Ovary (tissue), 9 donors: ENCODE data around the gene AHCY. TPM values are rescaled to one million over a fixed set of nuclear protein-coding genes. Genes with fewer than 3 reads are reported as not detected.
"Not testable (repeated sequence)": the region's sequence is repeated elsewhere in the genome, so short reads cannot be mapped to it uniquely, and the experiment has no call there.

Experiments
- DNase-seq, 5 donors: peaks; one replicate each; pipeline ENCODE4 v3.0.0-alpha.2; 2019 to 2020
- H3K27ac ChIP-seq, 2 donors: fragments of 200-600 bp; one replicate each; pipeline versions ENCODE4 v1.5.1 to v1.8.0; 2019 to 2022
- H3K27me3 ChIP-seq: fragments of 200-600 bp; one replicate; pipeline ENCODE4 v1.8.0; 2022
- H3K36me3 ChIP-seq: fragments of 200-600 bp; sonication (generic); one replicate; pipeline ENCODE4 v1.5.1; 2019
- H3K4me1 ChIP-seq: one replicate; pipeline ENCODE4 v1.8.1; 2013; ENCODE audit warnings: mild to moderate bottlenecking, moderate library complexity; ENCODE audit not compliant: insufficient read depth
- H3K4me3 ChIP-seq: fragments of 200-600 bp; sonication (generic); one replicate; pipeline ENCODE4 v1.5.1; 2017
- H3K9me3 ChIP-seq, 2 donors: fragments of 200-600 bp in 1 of 2; sonication (generic) in 1 of 2; one replicate each; pipeline versions ENCODE4 v1.5.1 to v1.8.1; 2013 to 2019; ENCODE audit warnings: mild to moderate bottlenecking in 1 of 2, moderate library complexity in 1 of 2
- CTCF ChIP-seq, 3 donors: fragments of 450-650 bp in 2 of 3; fragments of 200-600 bp in 1 of 3; IDR thresholded peaks; one replicate each; pipeline versions ENCODE4 v1.5.1 to v1.8.0; 2016 to 2022; ENCODE audit warnings: antibody characterized with exemption in 3 of 3, mild to moderate bottlenecking in 1 of 3
- EP300 ChIP-seq: sonication (generic); formaldehyde crosslinking; IDR thresholded peaks from one replicate; pipeline ENCODE4 v1.6.1; 2017; ENCODE audit warnings: antibody characterized with exemption
- POLR2A ChIP-seq: fragments of 450-650 bp; IDR thresholded peaks from one replicate; pipeline ENCODE4 v1.6.1; 2017; ENCODE audit warnings: antibody characterized with exemption, mild to moderate bottlenecking, moderate library complexity
- WGBS, 3 donors: extraction: QIAGEN DNeasy Blood & Tissue Kit in 1 of 3; methylation state at CpG; one replicate each; pipeline versions ENCODE4 v1.1.5 to v1.1.7; 2013 to 2017; 5-methylcytosine and 5-hydroxymethylcytosine counted together
- intact Hi-C, 4 donors: fragments of 100-400 bp; cut with DNase I; formaldehyde crosslinking; loops; one replicate each; pipeline versions ENCODE4 v1.11.0 to v1.15.1; 2022 to 2023
- polyA plus RNA-seq, 2 donors: library from polyadenylated mRNA; stranded (reverse); fragments of 200-250 nt in 1 of 2; fragments of 350-450 nt in 1 of 2; fragmentation: Illumina TruSeq in 1 of 2; extraction: RNeasy Lipid Tissue Mini Kit (QIAGEN cat#74804) in 1 of 2; gene quantifications; one replicate each; pipeline ENCODE4 v1.2.3, GENCODE V29; 2013 to 2014
- total RNA-seq, 7 donors: library from RNA; depleted of rRNA in 2 of 7; stranded (reverse); fragments of >200 nt in 2 of 7; fragmentation: NEBNext Ultra II Directional in 3 of 7; extraction: Animal tissue kit (Norgen Biotek cat#: 25700) in 3 of 7; gene quantifications; one replicate each; pipeline versions ENCODE4 v1.1.0 to v1.2.4, GENCODE V29; 2016 to 2023
- donor health status: DM: no; HTN: no; CAD: no; lungs with moderate emphysema.
- donor health status: DM: no; HTN: no; CAD: no.
- donor health status: Bipolar disorder and iron deficiency.
- donor health status: DM: yes; HTN: yes; CAD: no.
- donor health status: DM: no; HTN: no; CAD: no.
- donor health status: DM: yes; HTN: yes; CAD: no.

The AHCY gene
- total and polyA plus RNA-seq, 9 donors, result 97.7 to 190 (median 139) TPM

DNA sequence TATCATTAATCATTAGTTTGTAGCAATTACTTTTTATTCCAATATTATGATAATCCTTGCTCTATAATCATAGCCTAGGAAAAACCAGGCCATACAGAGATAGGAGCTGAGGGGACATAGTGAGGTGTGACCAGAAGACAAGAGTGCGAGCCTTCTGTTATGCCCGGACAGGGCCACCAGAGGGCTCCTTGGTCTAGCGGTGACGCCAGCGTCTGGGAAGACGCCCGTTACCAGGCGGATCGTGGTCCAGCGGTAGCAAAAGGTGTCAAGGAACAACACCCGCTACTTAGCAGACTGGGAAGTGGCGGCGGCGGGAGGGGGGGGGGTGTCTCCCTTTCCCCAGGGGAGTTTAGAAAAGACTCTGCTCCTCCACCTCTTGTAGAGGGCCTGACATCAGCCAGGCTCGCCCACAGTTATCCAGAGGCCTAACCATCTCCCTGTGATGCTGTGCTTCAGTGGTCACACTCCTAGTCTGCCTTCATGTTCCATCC lies 4.8 kb downstream of the AHCY start:
- not testable (repeated sequence) for H3K27me3 ChIP-seq, H3K9me3 ChIP-seq, DNase-seq, H3K36me3 ChIP-seq, H3K4me3 ChIP-seq, H3K27ac ChIP-seq, H3K4me1 ChIP-seq
- intact Hi-C loops, result loop anchor here in 1 of 4 donors (5.0 kb wide), 1 partner anchor 106 kb away; no protein-coding TSS in a partner anchor
- peak in 1 of 3 donors; percentile 15 for TF ChIP-seq CTCF (IDR thresholded peaks at IDR 0.05)
- WGBS, 3 donors, result 57 to 93% (median 59%) methylated on average over 3 to 10 of the region's 15 CpGs

DNA sequence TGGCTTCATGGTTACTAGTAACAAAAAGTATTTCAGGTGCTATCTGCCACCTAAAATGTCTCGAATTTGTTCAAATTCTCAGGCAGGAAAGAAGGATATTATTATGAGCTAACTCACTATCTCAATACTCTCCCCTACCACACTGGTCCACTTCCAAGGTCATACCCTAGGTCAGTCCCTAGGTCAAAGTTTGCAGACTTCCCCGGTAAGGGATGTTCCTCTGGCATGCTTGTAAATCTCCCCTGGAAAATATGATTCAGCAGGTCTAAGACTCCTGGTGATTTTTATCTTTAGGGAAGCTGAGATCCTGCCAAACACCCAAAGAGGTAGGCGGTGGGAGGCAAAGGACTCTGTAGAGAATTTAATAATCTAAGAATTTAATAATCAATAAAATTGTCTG lies 6.7 kb downstream of the AHCY start:
- WGBS, 3 donors, result 78 to 81% (median 78%) methylated on average over 3 of the region's 3 CpGs
- no peak for DNase-seq
- Histone ChIP-seq H3K27me3 (no peaks in the 10 kb centered on the region), H3K4me3 (no peak overlapping the region), H3K4me1 (no peaks in the 10 kb centered on the region), H3K27ac (no peak overlapping the region), H3K36me3 (no peaks in the 10 kb centered on the region), H3K9me3 (no peaks in the 10 kb centered on the region)
- no peak for TF ChIP-seq CTCF (IDR thresholded peaks at IDR 0.05)
- no peak for TF ChIP-seq EP300
- no peak for TF ChIP-seq POLR2A
- intact Hi-C loops, result loop anchor here in 1 of 4 donors (5.0 kb wide), 1 partner anchor 104 kb away; no protein-coding TSS in a partner anchor

DNA sequence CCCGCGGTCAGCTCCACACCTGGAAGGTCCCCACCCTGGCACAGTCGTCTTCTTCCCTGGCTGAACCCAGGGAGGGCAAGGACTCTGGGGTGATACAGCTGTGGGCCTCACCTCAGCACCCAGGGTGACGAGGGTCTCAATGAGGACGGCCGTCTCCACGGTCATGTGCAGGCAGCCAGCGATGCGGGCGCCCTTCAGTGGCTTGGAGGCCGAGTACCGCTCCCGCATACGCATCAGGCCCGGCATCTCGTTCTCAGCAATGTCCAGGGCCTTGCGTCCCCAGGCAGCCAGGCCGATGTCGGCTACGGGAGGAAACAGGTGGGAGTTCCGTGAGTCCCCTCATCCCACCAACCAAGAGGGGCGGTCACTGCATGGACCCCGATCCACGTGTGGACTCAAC lies 7.9 kb downstream of the AHCY start:
- 93 to 95% (median 94%) methylated on average over 23 to 24 of the region's 24 CpGs for WGBS, 3 donors
- no peaks in the 10 kb centered on the region for H3K4me1 ChIP-seq
- intact Hi-C loops, result loop anchor here in 1 of 4 donors (5.0 kb wide), 1 partner anchor 103 kb away; no protein-coding TSS in a partner anchor

GRCh38 chr20:34294563-34294962 lies 8.6 kb downstream of the AHCY start:
- 86 to 90% (median 88%) methylated on average over 7 of the region's 7 CpGs for WGBS, 3 donors
- Histone ChIP-seq H3K9me3 (no peaks in the 10 kb centered on the region), H3K36me3 (no peaks in the 10 kb centered on the region), H3K4me1 (no peaks in the 10 kb centered on the region), H3K4me3 (no peak overlapping the region), H3K27me3 (no peaks in the 10 kb centered on the region), H3K27ac (no peak overlapping the region)
- no peak for DNase-seq
- TF ChIP-seq CTCF (IDR thresholded peaks at IDR 0.05), result no peak
- TF ChIP-seq POLR2A, result no peak
- TF ChIP-seq EP300, result no peak
- intact Hi-C loops, result no loop called here

More for the DNA sequence above, 7.9 kb downstream of the AHCY start:
- DNase-seq, result no peak
- H3K36me3 ChIP-seq, result no peaks in the 10 kb centered on the region
- TF ChIP-seq EP300, result no peak
- TF ChIP-seq POLR2A, result no peak
- TF ChIP-seq CTCF (IDR thresholded peaks at IDR 0.05), result no peak
- H3K9me3 ChIP-seq, result no peaks in the 10 kb centered on the region
- H3K27ac ChIP-seq, result no peak overlapping the region
- H3K4me3 ChIP-seq, result no peak overlapping the region
- H3K27me3 ChIP-seq, result no peaks in the 10 kb centered on the region
